ENCODE data around the gene KCND1.
"Not testable (repeated sequence)": the region's sequence is repeated elsewhere in the genome, so short reads cannot be mapped to it uniquely, and the experiment has no call there.

The KCND1 gene

DNA sequence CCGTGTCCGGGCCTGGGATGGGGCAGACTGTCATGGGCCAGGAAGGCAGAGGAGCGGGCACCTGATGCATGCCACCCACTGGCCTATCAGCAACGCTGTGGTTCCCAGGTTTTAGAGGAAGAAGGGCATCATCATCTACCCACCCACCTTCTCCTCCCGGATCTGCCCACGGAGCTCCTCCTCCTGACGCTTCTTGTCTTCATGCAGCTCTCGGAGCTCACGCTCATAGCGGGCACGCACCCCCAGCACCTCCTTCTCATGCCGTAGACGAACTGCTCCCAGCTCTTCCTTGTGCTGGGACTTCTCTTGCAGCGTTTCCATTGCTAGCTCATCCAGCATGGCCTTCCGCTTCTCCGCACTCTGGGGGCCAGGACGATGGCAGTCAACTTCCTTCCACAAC lies 11.4 kb upstream of the KCND1 start:
- DNase-seq = no peak
- H3K79me2 ChIP-seq (ENCODE audit: low read length) = no peaks in the 10 kb centered on the region
- no peak overlapping the region for H2AFZ ChIP-seq (ENCODE audit: low read length)
- H3K27me3 ChIP-seq (replicated peaks; ENCODE audit: insufficient read depth, low read length) = no peaks in the 10 kb centered on the region
- no peak for TF ChIP-seq EZH2phosphoT487 (IDR thresholded peaks at IDR 0.05; ENCODE audit: low read length)
- TF ChIP-seq, protein P1, sequence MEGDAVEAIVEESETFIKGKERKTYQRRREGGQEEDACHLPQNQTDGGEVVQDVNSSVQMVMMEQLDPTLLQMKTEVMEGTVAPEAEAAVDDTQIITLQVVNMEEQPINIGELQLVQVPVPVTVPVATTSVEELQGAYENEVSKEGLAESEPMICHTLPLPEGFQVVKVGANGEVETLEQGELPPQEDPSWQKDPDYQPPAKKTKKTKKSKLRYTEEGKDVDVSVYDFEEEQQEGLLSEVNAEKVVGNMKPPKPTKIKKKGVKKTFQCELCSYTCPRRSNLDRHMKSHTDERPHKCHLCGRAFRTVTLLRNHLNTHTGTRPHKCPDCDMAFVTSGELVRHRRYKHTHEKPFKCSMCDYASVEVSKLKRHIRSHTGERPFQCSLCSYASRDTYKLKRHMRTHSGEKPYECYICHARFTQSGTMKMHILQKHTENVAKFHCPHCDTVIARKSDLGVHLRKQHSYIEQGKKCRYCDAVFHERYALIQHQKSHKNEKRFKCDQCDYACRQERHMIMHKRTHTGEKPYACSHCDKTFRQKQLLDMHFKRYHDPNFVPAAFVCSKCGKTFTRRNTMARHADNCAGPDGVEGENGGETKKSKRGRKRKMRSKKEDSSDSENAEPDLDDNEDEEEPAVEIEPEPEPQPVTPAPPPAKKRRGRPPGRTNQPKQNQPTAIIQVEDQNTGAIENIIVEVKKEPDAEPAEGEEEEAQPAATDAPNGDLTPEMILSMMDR (IDR thresholded peaks at IDR 0.05; ENCODE audit: low read length) = no peak
- no peak for TF ChIP-seq EZH2 (optimal IDR thresholded peaks at IDR 0.05; ENCODE audit: low read depth, low read length)
- no peaks in the 10 kb centered on the region for H3F3A ChIP-seq (ENCODE audit: insufficient read depth, low read length)
- H3K9ac ChIP-seq (ENCODE audit: low read length) = no peak overlapping the region
- no peaks in the 10 kb centered on the region for H3K36me3 ChIP-seq (replicated peaks; ENCODE audit: insufficient read depth, low read length)
- H3K9me3 ChIP-seq (replicated peaks; ENCODE audit: insufficient read depth, low read length) = no peaks in the 10 kb centered on the region
- H3K4me1 ChIP-seq (ENCODE audit: low read length) = no peaks in the 10 kb centered on the region
- no peaks in the 10 kb centered on the region for H3K9me2 ChIP-seq (replicated peaks; ENCODE audit: insufficient read depth, low read length)
- no peak overlapping the region for H3K27ac ChIP-seq (ENCODE audit: low read length)
- no peak overlapping the region for H3K4me2 ChIP-seq (ENCODE audit: low read depth, low read length)
- no peak overlapping the region for H3K4me3 ChIP-seq (ENCODE audit: low read length)
- no peaks in the 10 kb centered on the region for H4K20me1 ChIP-seq (ENCODE audit: insufficient read depth, low read length)

DNA sequence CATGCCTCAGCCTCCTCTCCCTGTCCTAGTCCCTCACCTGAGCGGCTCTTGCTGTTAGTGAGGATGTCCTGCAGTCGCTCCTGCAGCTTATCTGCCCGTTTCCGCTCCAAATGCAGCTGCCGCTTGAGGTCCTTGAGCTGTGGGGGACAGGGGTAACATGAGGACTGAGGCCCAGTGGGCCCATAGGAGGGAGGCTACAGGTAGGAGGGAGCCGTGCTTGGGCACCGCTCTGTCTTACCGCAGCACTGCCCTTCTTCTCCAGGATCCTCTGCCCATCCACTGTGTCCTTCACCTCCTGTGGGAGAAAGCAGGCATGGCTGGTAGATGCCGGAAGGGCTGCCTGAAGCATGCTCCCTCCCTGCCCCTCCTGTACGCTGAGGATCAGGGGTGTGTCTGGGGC lies 9.5 kb upstream of the KCND1 start:
- no peak overlapping the region for H3K9ac ChIP-seq (ENCODE audit: low read length)
- H3K27me3 ChIP-seq (replicated peaks; ENCODE audit: insufficient read depth, low read length) = no peaks in the 10 kb centered on the region
- DNase-seq = no peak
- H3K4me2 ChIP-seq (ENCODE audit: low read depth, low read length) = no peak overlapping the region
- H3K36me3 ChIP-seq (replicated peaks; ENCODE audit: insufficient read depth, low read length) = no peaks in the 10 kb centered on the region
- no peaks in the 10 kb centered on the region for H3K9me3 ChIP-seq (replicated peaks; ENCODE audit: insufficient read depth, low read length)
- H4K20me1 ChIP-seq (ENCODE audit: insufficient read depth, low read length) = no peaks in the 10 kb centered on the region
- no peak overlapping the region for H3K27ac ChIP-seq (ENCODE audit: low read length)
- no peaks in the 10 kb centered on the region for H3K4me1 ChIP-seq (ENCODE audit: low read length)
- no peaks in the 10 kb centered on the region for H3K9me2 ChIP-seq (replicated peaks; ENCODE audit: insufficient read depth, low read length)
- no peaks in the 10 kb centered on the region for H3K79me2 ChIP-seq (ENCODE audit: low read length)
- TF ChIP-seq, protein P1 (IDR thresholded peaks at IDR 0.05; ENCODE audit: low read length) = no peak
- TF ChIP-seq EZH2 (optimal IDR thresholded peaks at IDR 0.05; ENCODE audit: low read depth, low read length) = no peak
- TF ChIP-seq EZH2phosphoT487 (IDR thresholded peaks at IDR 0.05; ENCODE audit: low read length) = no peak
- no peak overlapping the region for H3K4me3 ChIP-seq (ENCODE audit: low read length)
- H2AFZ ChIP-seq (ENCODE audit: low read length) = no peak overlapping the region
- H3F3A ChIP-seq (ENCODE audit: insufficient read depth, low read length) = no peaks in the 10 kb centered on the region

DNA sequence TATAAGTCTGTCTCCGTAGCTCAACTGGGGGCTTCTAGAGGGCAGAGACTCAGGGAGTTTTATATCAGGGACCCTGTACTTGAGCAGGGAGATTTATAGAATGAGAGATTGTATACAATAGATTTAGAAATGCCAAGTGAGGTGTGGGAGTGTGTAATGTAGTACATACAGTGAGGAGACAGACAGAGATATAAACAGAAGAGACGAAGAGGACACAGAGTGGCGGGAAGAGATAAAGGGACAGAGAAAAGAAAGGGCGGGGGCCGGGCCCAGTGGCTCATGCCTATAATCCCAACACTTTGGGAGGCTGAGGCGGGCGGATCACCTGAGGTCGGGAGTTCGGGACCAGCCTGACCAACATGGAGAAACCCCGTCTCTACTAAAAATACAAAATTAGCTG lies 8.7 kb upstream of the KCND1 start:
- H3K79me2 ChIP-seq (ENCODE audit: low read length); H3K27ac ChIP-seq (ENCODE audit: low read length); H3K9me3 ChIP-seq (replicated peaks; ENCODE audit: insufficient read depth, low read length); H3K36me3 ChIP-seq (replicated peaks; ENCODE audit: insufficient read depth, low read length); H3K4me1 ChIP-seq (ENCODE audit: low read length); H3K4me3 ChIP-seq (ENCODE audit: low read length); H3K9ac ChIP-seq (ENCODE audit: low read length); H3K9me2 ChIP-seq (replicated peaks; ENCODE audit: insufficient read depth, low read length); H3K27me3 ChIP-seq (replicated peaks; ENCODE audit: insufficient read depth, low read length); H4K20me1 ChIP-seq (ENCODE audit: insufficient read depth, low read length); H2AFZ ChIP-seq (ENCODE audit: low read length); H3F3A ChIP-seq (ENCODE audit: insufficient read depth, low read length); DNase-seq; H3K4me2 ChIP-seq (ENCODE audit: low read depth, low read length): not testable (repeated sequence)

DNA sequence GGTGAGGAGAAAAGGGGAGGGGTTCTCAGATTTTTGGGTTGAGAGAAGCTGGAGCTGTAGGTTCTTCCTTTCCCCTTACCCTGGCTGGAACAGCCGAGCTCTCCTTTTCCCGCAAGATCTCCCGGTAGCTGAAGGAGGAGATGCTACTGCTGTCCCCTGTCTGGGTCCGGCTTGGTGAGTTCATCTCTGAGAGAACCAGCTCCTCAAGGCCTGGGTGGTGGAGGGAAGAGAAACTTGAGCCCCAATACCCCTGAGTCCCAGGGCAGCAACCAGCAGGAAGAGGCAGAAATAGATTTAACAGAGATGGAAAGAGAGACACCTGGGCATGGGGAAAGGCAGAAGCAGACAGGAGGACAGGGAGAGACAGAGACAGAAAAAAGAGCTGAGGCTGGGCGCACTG lies 6.6 kb upstream of the KCND1 start:
- Histone ChIP-seq H3K4me3 (ENCODE audit: low read length) (no peak overlapping the region), H3K4me1 (ENCODE audit: low read length) (no peaks in the 10 kb centered on the region), H3K79me2 (ENCODE audit: low read length) (no peaks in the 10 kb centered on the region), H3K27me3 (replicated peaks; ENCODE audit: insufficient read depth, low read length) (no peaks in the 10 kb centered on the region), H3K4me2 (ENCODE audit: low read depth, low read length) (no peak overlapping the region), H3F3A (ENCODE audit: insufficient read depth, low read length) (no peaks in the 10 kb centered on the region), H2AFZ (ENCODE audit: low read length) (no peak overlapping the region), H3K27ac (ENCODE audit: low read length) (no peak overlapping the region), H3K9me2 (replicated peaks; ENCODE audit: insufficient read depth, low read length) (no peaks in the 10 kb centered on the region), H3K36me3 (replicated peaks; ENCODE audit: insufficient read depth, low read length) (no peaks in the 10 kb centered on the region), H3K9ac (ENCODE audit: low read length) (no peak overlapping the region), H4K20me1 (ENCODE audit: insufficient read depth, low read length) (no peaks in the 10 kb centered on the region), H3K9me3 (replicated peaks; ENCODE audit: insufficient read depth, low read length) (no peaks in the 10 kb centered on the region)
- TF ChIP-seq, protein P1 (IDR thresholded peaks at IDR 0.05; ENCODE audit: low read length) = no peak
- TF ChIP-seq EZH2 (optimal IDR thresholded peaks at IDR 0.05; ENCODE audit: low read depth, low read length) = no peak
- TF ChIP-seq EZH2phosphoT487 (IDR thresholded peaks at IDR 0.05; ENCODE audit: low read length) = no peak
- no peak for DNase-seq

Measured in MM.1S (cell line).